Measurements from ENCODE around the gene PTPN1.
"Not testable (repeated sequence)": the region's sequence is repeated elsewhere in the genome, so short reads cannot be mapped to it uniquely, and the experiment has no call there.

Gene PTPN1

DNA sequence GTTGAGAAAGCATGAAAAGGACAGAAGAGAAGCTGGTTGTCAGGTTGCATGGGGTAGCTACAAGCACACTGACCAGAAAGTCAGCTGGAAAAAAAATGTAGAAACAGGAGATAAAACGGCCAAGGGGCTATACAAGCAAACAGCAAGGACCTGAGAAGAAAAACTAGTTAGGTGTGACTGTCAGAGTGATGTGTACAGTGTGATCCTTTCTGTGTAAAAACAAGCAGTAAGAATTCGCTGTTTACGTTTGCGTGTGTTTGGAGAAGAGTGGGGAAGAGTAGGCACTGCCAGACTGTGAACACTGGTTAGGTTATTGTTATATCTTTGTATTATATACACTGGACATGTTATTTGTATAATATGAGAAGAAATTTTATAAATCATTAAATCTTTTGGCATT, 28.1 kb downstream of the PTPN1 start:
- no peak for DNase-seq (ENCODE audit: low read depth in 2 of 2)

DNA sequence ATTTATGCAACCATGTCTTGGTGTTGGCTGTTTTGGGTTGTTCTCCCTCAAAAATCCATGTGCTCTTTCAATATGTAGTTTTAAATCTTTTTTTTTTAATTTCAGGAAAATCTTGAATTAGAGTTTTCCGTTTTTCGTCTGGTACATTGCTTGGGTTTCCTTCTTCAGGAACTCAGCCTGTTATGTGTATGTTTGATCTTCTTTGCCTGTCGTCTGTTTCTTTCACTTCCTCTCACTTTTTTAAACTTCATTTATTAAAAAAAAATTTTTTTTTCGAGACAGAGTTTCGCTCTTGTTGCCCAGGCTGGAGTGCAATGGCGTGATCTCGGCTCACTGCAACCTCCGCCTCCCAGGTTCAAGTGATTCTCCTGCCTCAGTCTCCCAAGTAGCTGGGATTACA, 29.6 kb downstream of the PTPN1 start:
- H3K4me3 ChIP-seq (replicated peaks in 1 of 2; ENCODE audit: low read depth in 2 of 2, low read length in 2 of 2); DNase-seq (ENCODE audit: low read depth in 2 of 2): not testable (repeated sequence)

More for the DNA sequence above, 28.1 kb downstream of the PTPN1 start:
- no peak overlapping the region for H3K4me3 ChIP-seq (replicated peaks in 1 of 2; ENCODE audit: low read depth in 2 of 2, low read length in 2 of 2)
- TF ChIP-seq, protein P1, sequence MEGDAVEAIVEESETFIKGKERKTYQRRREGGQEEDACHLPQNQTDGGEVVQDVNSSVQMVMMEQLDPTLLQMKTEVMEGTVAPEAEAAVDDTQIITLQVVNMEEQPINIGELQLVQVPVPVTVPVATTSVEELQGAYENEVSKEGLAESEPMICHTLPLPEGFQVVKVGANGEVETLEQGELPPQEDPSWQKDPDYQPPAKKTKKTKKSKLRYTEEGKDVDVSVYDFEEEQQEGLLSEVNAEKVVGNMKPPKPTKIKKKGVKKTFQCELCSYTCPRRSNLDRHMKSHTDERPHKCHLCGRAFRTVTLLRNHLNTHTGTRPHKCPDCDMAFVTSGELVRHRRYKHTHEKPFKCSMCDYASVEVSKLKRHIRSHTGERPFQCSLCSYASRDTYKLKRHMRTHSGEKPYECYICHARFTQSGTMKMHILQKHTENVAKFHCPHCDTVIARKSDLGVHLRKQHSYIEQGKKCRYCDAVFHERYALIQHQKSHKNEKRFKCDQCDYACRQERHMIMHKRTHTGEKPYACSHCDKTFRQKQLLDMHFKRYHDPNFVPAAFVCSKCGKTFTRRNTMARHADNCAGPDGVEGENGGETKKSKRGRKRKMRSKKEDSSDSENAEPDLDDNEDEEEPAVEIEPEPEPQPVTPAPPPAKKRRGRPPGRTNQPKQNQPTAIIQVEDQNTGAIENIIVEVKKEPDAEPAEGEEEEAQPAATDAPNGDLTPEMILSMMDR (IDR thresholded peaks at IDR 0.05; ENCODE audit: low read depth, low read length) = no peak

DNA sequence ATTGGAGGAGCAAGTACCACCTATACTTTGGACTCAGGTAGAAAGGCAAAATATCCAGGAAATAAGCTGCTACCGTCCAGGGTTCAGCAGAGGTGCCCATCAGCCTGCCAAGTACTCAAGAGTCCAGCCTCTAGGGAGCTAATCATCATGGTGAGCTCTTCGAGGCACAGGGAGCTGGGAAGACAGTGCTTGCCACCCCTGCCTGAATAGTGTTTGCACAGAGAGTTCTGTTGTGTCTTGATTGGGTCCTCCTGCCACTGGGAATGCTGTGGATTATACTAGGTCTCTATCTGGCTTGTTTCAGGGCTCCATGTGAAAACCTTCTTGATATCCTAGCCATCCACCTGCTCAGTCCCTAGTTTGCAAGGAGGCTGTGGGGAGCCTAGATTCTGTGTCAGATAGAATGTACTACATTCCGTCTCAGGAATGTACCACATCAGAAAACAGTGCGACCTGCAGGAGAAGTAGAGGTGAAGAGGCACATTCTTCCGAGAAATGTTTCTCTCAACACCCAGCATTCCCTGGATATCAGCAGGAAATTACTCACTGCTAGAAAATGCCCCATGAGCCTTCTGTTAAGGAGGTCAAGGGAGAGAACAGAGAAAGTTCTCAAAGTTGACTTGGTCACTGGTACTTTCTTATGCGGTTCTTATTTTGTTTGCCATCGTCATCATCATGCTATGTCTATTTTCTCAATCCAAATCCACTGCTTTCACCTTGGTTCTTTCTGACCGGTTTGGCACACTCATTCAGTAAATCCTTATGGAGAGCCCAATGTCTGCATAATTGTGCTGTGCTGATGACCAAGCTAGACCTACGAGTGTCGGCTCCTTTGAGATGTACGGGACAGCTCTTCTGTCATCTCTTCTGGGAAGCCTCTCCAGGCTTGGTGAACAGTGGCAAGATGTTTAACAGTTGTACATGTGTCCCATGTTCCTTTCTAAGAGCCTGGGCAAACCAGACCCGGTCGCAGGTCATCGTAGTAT, 30.7 kb downstream of the PTPN1 start:
- peak; percentile 95 to 96 for DNase-seq (ENCODE audit: low read depth in 2 of 2)
- TF ChIP-seq, protein P1 (IDR thresholded peaks at IDR 0.05; ENCODE audit: low read depth, low read length) = no peak
- H3K4me3 ChIP-seq (replicated peaks in 1 of 2; ENCODE audit: low read depth in 2 of 2, low read length in 2 of 2) = peak overlapping the region in 1 of 2 donors; percentile 27

- H3K4me3 ChIP-seq (replicated peaks in 1 of 2; ENCODE audit: low read depth in 2 of 2, low read length in 2 of 2) = peak overlapping the region in 1 of 2 donors; percentile 25
- TF ChIP-seq, protein P1 (IDR thresholded peaks at IDR 0.05; ENCODE audit: low read depth, low read length) = no peak
- no peak for DNase-seq (ENCODE audit: low read depth in 2 of 2)
Measured at GRCh38 chr20:50541606-50542041, 31.4 kb downstream of the PTPN1 start.

GRCh38 chr20:50543326-50543725, 33.1 kb downstream of the PTPN1 start:
- DNase-seq (ENCODE audit: low read depth in 2 of 2) = no peak
- TF ChIP-seq, protein P1 (IDR thresholded peaks at IDR 0.05; ENCODE audit: low read depth, low read length) = no peak
- no peak overlapping the region for H3K4me3 ChIP-seq (replicated peaks in 1 of 2; ENCODE audit: low read depth in 2 of 2, low read length in 2 of 2)

- DNase-seq (ENCODE audit: low read depth in 2 of 2) = peak in 1 of 2 donors; percentile 65
- TF ChIP-seq, protein P1 (IDR thresholded peaks at IDR 0.05; ENCODE audit: low read depth, low read length) = no peak
- no peak overlapping the region for H3K4me3 ChIP-seq (replicated peaks in 1 of 2; ENCODE audit: low read depth in 2 of 2, low read length in 2 of 2)
Measured at GRCh38 chr20:50545126-50545525, 34.9 kb downstream of the PTPN1 start.

GRCh38 chr20:50546729-50547314, 36.6 kb downstream of the PTPN1 start:
- DNase-seq (ENCODE audit: low read depth in 2 of 2) = no peak
- TF ChIP-seq, protein P1 (IDR thresholded peaks at IDR 0.05; ENCODE audit: low read depth, low read length) = no peak
- no peak overlapping the region for H3K4me3 ChIP-seq (replicated peaks in 1 of 2; ENCODE audit: low read depth in 2 of 2, low read length in 2 of 2)
